ENCODE data around the gene UNG.
"Not testable (repeated sequence)": the region's sequence is repeated elsewhere in the genome, so short reads cannot be mapped to it uniquely, and the experiment has no call there.

Gene UNG

DNA sequence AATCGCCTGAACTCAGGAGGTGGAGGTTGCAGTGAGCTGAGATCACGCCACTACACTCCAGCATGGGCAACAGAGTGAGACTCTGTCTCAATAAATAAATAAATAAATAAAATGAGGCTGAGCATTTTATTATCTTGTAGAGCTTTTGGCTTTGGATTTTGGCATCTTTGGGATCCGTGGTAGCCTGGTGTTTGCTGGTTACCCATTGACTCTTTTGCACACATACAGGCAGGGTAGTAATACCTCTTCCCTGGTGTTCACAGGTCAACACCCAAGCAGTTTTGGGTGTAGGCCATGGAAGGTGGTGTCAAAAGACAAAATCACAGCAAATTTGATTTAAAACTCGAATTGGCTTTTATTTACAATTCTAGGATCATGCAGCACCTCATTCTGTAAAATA is 46.8 kb downstream of the UNG start:
- FAIRE-seq (no peak), DNase-seq (ENCODE audit: insufficient read length, low spot score) (no peak)
- no peak for TF ChIP-seq POLR2A (IDR thresholded peaks at IDR 0.05; ENCODE audit: low read depth, low read length)

DNA sequence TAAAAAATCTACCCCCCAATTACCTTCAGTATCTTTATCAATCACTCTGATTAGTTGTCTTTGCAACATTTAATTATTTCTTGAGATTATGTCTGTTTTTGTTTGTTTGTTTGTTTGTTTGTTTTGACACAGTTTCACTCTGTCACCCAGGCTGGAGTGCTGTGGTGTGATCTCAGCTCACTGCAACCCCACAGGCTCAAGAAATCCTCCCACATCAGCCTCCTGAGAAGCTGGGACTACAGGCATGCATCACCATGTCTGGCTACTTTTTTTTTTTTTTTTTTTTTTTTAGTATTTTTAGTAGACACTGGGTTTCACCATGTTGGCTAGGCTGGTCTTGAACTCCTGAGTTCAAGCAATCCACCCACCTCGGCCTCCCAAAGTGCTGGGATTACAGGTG is 49.7 kb downstream of the UNG start:
- DNase-seq (ENCODE audit: insufficient read length, low spot score); FAIRE-seq: not testable (repeated sequence)

GRCh38 chr12:109147954-109148353 is 50.6 kb downstream of the UNG start:
- TF ChIP-seq POLR2A (IDR thresholded peaks at IDR 0.05; ENCODE audit: low read depth, low read length) = no peak
- DNase-seq (ENCODE audit: insufficient read length, low spot score) (no peak), FAIRE-seq (no peak)

GRCh38 chr12:109150124-109150640 is 52.8 kb downstream of the UNG start:
- FAIRE-seq = no peak
- TF ChIP-seq POLR2A (IDR thresholded peaks at IDR 0.05; ENCODE audit: low read depth, low read length) = no peak
- no peak for DNase-seq (ENCODE audit: insufficient read length, low spot score)

DNA sequence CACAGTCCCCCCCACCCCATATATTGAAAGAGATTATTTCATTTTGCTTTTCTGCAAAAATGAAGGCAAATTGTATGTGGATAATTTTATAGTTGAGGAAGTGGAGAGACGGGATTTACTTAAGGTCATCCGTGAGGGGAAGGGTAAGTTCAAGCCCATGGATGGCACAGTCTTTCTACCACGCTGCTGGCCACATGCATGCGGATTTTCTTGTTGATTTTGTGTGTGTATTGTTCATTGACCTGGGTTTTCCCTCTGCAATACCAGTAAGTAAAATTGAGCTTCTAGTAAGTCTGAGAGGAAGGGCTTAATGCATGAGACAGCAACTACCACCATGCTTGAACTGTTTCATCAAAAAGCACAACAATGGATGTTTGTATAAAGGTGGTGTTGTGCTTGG is 54.1 kb downstream of the UNG start:
- no peak for DNase-seq (ENCODE audit: insufficient read length, low spot score)
- no peak for TF ChIP-seq POLR2A (IDR thresholded peaks at IDR 0.05; ENCODE audit: low read depth, low read length)
- no peak for FAIRE-seq

- FAIRE-seq (no peak), DNase-seq (ENCODE audit: insufficient read length, low spot score) (no peak)
- no peak for TF ChIP-seq POLR2A (IDR thresholded peaks at IDR 0.05; ENCODE audit: low read depth, low read length)
Measured at GRCh38 chr12:109153821-109154441, 56.5 kb downstream of the UNG start.

GRCh38 chr12:109154451-109155438 is 57.3 kb downstream of the UNG start:
- 0 out of 2 replicates have a peak, but pooled peaks have one; percentile 41 for TF ChIP-seq POLR2A (IDR thresholded peaks at IDR 0.05; ENCODE audit: low read depth, low read length)
- DNase-seq (ENCODE audit: insufficient read length, low spot score) (peak; percentile 93), FAIRE-seq (peak; percentile 92)

DNA sequence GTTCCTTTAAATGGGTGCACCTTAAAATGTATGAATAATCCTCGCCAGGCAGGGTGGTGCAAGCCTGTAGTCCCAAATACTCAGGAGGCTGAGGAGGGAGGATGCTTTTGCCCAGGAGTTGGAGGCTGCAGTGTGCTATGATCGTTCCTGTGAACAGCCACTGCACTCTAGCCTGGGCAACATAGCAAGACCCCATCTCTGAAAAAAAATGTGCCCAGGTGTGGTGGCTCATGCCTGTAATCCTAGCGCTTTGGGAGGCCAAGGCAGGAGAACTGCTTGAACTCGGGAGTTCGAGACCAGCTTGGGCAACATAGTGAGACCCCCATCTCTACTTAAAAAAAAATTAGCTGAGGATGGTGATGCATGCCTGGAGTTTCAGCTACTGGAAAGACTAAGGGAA is 58.6 kb downstream of the UNG start:
- TF ChIP-seq POLR2A (IDR thresholded peaks at IDR 0.05; ENCODE audit: low read depth, low read length) = no peak
- DNase-seq (ENCODE audit: insufficient read length, low spot score) (no peak), FAIRE-seq (no peak)

- no peak for DNase-seq (ENCODE audit: insufficient read length, low spot score)
- no peak for TF ChIP-seq POLR2A (IDR thresholded peaks at IDR 0.05; ENCODE audit: low read depth, low read length)
- FAIRE-seq = no peak
Measured at GRCh38 chr12:109156586-109156985, 59.2 kb downstream of the UNG start.

- TF ChIP-seq POLR2A (IDR thresholded peaks at IDR 0.05; ENCODE audit: low read depth, low read length) = no peak
- DNase-seq (ENCODE audit: insufficient read length, low spot score) (no peak), FAIRE-seq (no peak)
Measured at GRCh38 chr12:109157986-109158385, 60.6 kb downstream of the UNG start.

GRCh38 chr12:109160433-109160832 is 63.0 kb downstream of the UNG start:
- DNase-seq (ENCODE audit: insufficient read length, low spot score) (no peak), FAIRE-seq (no peak)
- TF ChIP-seq POLR2A (IDR thresholded peaks at IDR 0.05; ENCODE audit: low read depth, low read length) = no peak

All from H54 (cell line).